Motor neuron (in vitro differentiated cells): ENCODE results near the gene NANP. TPM values are rescaled to one million over a fixed set of nuclear protein-coding genes. Genes with fewer than 3 reads are reported as not detected.

Source experiments
- total RNA-seq, 8 experiments: library from RNA; unstranded; fragments of 300-600 nt; gene quantifications; 2 replicates each; pipeline versions ENCODE4 v1.2.3 to v1.2.4, GENCODE V29; 2022

The NANP gene
- total RNA-seq, 8 experiments from 2014 or later, result 4.3 to 12.3 (median 5.7) TPM

Other genes with a start within 250 kb of the NANP start
- 10 to 100 TPM; 23.2 to 79.9 (median 29.6) TPM for gene ABHD12, start 233.2 kb downstream of the NANP start, total RNA-seq
- gene GINS1, start 216.3 kb downstream of the NANP start, total RNA-seq, result 10 to 100 TPM in 3 of 8 experiments, 1 to 10 TPM in 4, under 1 TPM in 1; 0.71 to 29.1 (median 4.5) TPM
- 10 to 100 TPM; 15.0 to 57.5 (median 18.9) TPM for gene NINL, start 38.5 kb downstream of the NANP start, total RNA-seq
- gene ZNF337, start 72.8 kb upstream of the NANP start, total RNA-seq, result 10 to 100 TPM; 10.0 to 25.0 (median 15.3) TPM